Smooth muscle cell (in vitro differentiated cells): Measurements from ENCODE around the gene C13orf46. TPM values are rescaled to one million over a fixed set of nuclear protein-coding genes. Genes with fewer than 3 reads are reported as not detected.

Experiments
- DNase-seq: peaks from one replicate; lab custom pipeline; 2025; ENCODE audit not compliant: unreplicated experiment; lab: John Stamatoyannopoulos, UW
- H2AFZ ChIP-seq: fragments of 200-600 bp; sonication (generic); 2 replicates; pipeline ENCODE4 v1.6.0; 2016; ENCODE audit warnings: antibody characterized with exemption, low read depth, mild to moderate bottlenecking
- H3F3A ChIP-seq: fragments of 200-600 bp; sonication (generic); 2 replicates; pipeline ENCODE4 v1.6.0; 2017; ENCODE audit warnings: antibody characterized with exemption, low read depth
- H3K27ac ChIP-seq: fragments of 200-600 bp; sonication (generic); 2 replicates; pipeline ENCODE4 v1.5.1; 2016; ENCODE audit warnings: low read depth, mild to moderate bottlenecking
- H3K27me3 ChIP-seq: fragments of 200-600 bp; sonication (generic); 2 replicates; pipeline ENCODE4 v1.6.1; 2016; ENCODE audit warnings: low read depth, mild to moderate bottlenecking
- H3K36me3 ChIP-seq: fragments of 200-600 bp; sonication (generic); 2 replicates; pipeline ENCODE4 v1.5.1; 2016; ENCODE audit warnings: low read depth
- H3K4me1 ChIP-seq: fragments of 200-600 bp; sonication (generic); 2 replicates; pipeline ENCODE4 v1.5.1; 2016; ENCODE audit warnings: low read depth
- H3K4me2 ChIP-seq: fragments of 200-600 bp; sonication (generic); 2 replicates; pipeline ENCODE4 v1.6.0; 2016; ENCODE audit warnings: mild to moderate bottlenecking
- H3K4me3 ChIP-seq: fragments of 200-600 bp; sonication (generic); 2 replicates; pipeline ENCODE4 v1.5.1; 2016; ENCODE audit warnings: mild to moderate bottlenecking
- H3K79me2 ChIP-seq: fragments of 200-600 bp; sonication (generic); 2 replicates; pipeline ENCODE4 v1.6.0; 2016; ENCODE audit warnings: low read depth, mild to moderate bottlenecking
- H3K9ac ChIP-seq: fragments of 200-600 bp; sonication (generic); 2 replicates; pipeline ENCODE4 v1.6.0; 2016; ENCODE audit warnings: low read depth
- H3K9me3 ChIP-seq: fragments of 200-600 bp; sonication (generic); replicated peaks from 2 replicates; pipeline ENCODE4 v1.5.1; 2016; ENCODE audit warnings: low read depth
- H4K20me1 ChIP-seq: fragments of 200-600 bp; sonication (generic); 2 replicates; pipeline ENCODE4 v1.6.0; 2016; ENCODE audit warnings: low read depth
- WGBS: methylation state at CpG from one replicate; pipeline ENCODE4 v1.1.7; 2016; ENCODE audit warnings: low lambda C conversion rate; 5-methylcytosine and 5-hydroxymethylcytosine counted together
- polyA plus RNA-seq: library from polyadenylated mRNA; unstranded; fragments of >200 nt; fragmentation: Nextera tagmentation; extraction: Ambion mirVana; gene quantifications from 2 replicates; pipeline ENCODE4 v1.2.1, GENCODE V29; 2016
- total RNA-seq: library from RNA; depleted of rRNA; stranded (reverse); fragments of >200 nt; gene quantifications from 2 replicates; pipeline ENCODE4 v1.2.3, GENCODE V29; 2014
- TF ChIP-seq, protein P1 (sequence below): fragments of 200-600 bp; sonication (generic); IDR thresholded peaks from 2 replicates; pipeline ENCODE4 v1.5.1; 2017; ENCODE audit warnings: borderline replicate concordance, mild to moderate bottlenecking, antibody characterized with exemption; ENCODE audit not compliant: insufficient read depth, poor library complexity, severe bottlenecking

Gene C13orf46
- total and polyA plus RNA-seq, 2 experiments from 2014 or later = 0.26 to 5.8 TPM

DNA sequence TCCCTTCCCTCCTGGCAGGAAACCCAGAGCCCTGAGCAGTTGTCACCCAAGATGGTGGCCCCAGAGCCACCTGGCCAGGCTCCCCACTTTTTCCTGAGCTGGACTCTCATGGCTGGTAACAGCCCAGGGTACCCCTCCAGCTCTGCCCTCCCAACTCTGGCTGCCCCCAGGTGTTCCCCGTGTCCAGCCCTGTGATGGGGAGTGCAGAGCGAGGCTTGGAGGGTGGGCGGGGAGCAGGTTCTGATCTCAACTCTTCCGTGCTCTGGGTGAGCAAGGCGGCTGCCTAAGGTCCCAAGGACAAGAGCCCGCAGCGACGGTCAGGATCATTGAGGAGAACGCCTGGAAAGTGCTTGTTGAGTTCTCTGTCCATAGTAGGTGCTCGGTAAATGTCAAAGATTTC lies 55.3 kb downstream of the C13orf46 start:
- no peaks in the 10 kb centered on the region for H3K27me3 ChIP-seq
- TF ChIP-seq, protein P1, sequence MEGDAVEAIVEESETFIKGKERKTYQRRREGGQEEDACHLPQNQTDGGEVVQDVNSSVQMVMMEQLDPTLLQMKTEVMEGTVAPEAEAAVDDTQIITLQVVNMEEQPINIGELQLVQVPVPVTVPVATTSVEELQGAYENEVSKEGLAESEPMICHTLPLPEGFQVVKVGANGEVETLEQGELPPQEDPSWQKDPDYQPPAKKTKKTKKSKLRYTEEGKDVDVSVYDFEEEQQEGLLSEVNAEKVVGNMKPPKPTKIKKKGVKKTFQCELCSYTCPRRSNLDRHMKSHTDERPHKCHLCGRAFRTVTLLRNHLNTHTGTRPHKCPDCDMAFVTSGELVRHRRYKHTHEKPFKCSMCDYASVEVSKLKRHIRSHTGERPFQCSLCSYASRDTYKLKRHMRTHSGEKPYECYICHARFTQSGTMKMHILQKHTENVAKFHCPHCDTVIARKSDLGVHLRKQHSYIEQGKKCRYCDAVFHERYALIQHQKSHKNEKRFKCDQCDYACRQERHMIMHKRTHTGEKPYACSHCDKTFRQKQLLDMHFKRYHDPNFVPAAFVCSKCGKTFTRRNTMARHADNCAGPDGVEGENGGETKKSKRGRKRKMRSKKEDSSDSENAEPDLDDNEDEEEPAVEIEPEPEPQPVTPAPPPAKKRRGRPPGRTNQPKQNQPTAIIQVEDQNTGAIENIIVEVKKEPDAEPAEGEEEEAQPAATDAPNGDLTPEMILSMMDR = no peak
- H2AFZ ChIP-seq = no peak overlapping the region
- no peak overlapping the region for H3K4me2 ChIP-seq
- DNase-seq = no peak
- H3F3A ChIP-seq = no peaks in the 10 kb centered on the region
- no peak overlapping the region for H3K9ac ChIP-seq
- no peaks in the 10 kb centered on the region for H3K36me3 ChIP-seq
- H3K9me3 ChIP-seq = no peaks in the 10 kb centered on the region
- WGBS = 97% methylated on average over 10 of the region's 10 CpGs
- H3K4me1 ChIP-seq = no peaks in the 10 kb centered on the region
- H4K20me1 ChIP-seq = no peaks in the 10 kb centered on the region
- no peaks in the 10 kb centered on the region for H3K79me2 ChIP-seq
- no peak overlapping the region for H3K27ac ChIP-seq
- no peak overlapping the region for H3K4me3 ChIP-seq

GRCh38 chr13:113917594-113918371 lies 56.1 kb downstream of the C13orf46 start:
- Histone ChIP-seq H2AFZ (no peak overlapping the region), H3K79me2 (no peaks in the 10 kb centered on the region), H3K27me3 (no peaks in the 10 kb centered on the region), H3K4me2 (no peak overlapping the region), H3K4me3 (no peak overlapping the region), H3F3A (no peaks in the 10 kb centered on the region), H4K20me1 (no peaks in the 10 kb centered on the region), H3K9me3 (no peaks in the 10 kb centered on the region), H3K36me3 (no peaks in the 10 kb centered on the region), H3K4me1 (no peaks in the 10 kb centered on the region), H3K27ac (no peak overlapping the region), H3K9ac (no peak overlapping the region)
- TF ChIP-seq, protein P1 = no peak
- DNase-seq = no peak
- WGBS = 93% methylated on average over 29 of the region's 29 CpGs

GRCh38 chr13:113917096-113917495 lies 56.8 kb downstream of the C13orf46 start:
- H2AFZ ChIP-seq = no peak overlapping the region
- no peaks in the 10 kb centered on the region for H3K36me3 ChIP-seq
- no peak overlapping the region for H3K4me2 ChIP-seq
- no peaks in the 10 kb centered on the region for H3K27me3 ChIP-seq
- no peaks in the 10 kb centered on the region for H3K79me2 ChIP-seq
- no peaks in the 10 kb centered on the region for H3K4me1 ChIP-seq
- no peak overlapping the region for H3K27ac ChIP-seq
- no peaks in the 10 kb centered on the region for H3K9me3 ChIP-seq
- no peak overlapping the region for H3K4me3 ChIP-seq
- no peak for DNase-seq
- H4K20me1 ChIP-seq = no peaks in the 10 kb centered on the region
- H3F3A ChIP-seq = no peaks in the 10 kb centered on the region
- WGBS = 92% methylated on average over 14 of the region's 14 CpGs
- TF ChIP-seq, protein P1 = no peak
- no peak overlapping the region for H3K9ac ChIP-seq

GRCh38 chr13:113916330-113916815 lies 57.5 kb downstream of the C13orf46 start:
- H3K4me1 ChIP-seq = no peaks in the 10 kb centered on the region
- no peak for DNase-seq
- WGBS = 94% methylated on average over 2 of the region's 2 CpGs
- no peaks in the 10 kb centered on the region for H3K36me3 ChIP-seq
- no peaks in the 10 kb centered on the region for H3K27me3 ChIP-seq
- no peak overlapping the region for H3K27ac ChIP-seq
- TF ChIP-seq, protein P1 = no peak
- H3F3A ChIP-seq = no peaks in the 10 kb centered on the region
- H3K9me3 ChIP-seq = no peaks in the 10 kb centered on the region
- no peak overlapping the region for H3K4me3 ChIP-seq
- no peak overlapping the region for H2AFZ ChIP-seq
- H4K20me1 ChIP-seq = no peaks in the 10 kb centered on the region
- no peaks in the 10 kb centered on the region for H3K79me2 ChIP-seq
- no peak overlapping the region for H3K4me2 ChIP-seq
- H3K9ac ChIP-seq = no peak overlapping the region
